GM19452 (cell line): Measurements from ENCODE around the gene SIGLEC6.
"Not testable (repeated sequence)": the region's sequence is repeated elsewhere in the genome, so short reads cannot be mapped to it uniquely, and the experiment has no call there.

Experiments used
- ATAC-seq: cut with Tn5 transposase; IDR thresholded peaks from one replicate; pipeline ENCODE4 v1.9.1; 2021; ENCODE audit not compliant: unreplicated experiment

SIGLEC6 gene

DNA sequence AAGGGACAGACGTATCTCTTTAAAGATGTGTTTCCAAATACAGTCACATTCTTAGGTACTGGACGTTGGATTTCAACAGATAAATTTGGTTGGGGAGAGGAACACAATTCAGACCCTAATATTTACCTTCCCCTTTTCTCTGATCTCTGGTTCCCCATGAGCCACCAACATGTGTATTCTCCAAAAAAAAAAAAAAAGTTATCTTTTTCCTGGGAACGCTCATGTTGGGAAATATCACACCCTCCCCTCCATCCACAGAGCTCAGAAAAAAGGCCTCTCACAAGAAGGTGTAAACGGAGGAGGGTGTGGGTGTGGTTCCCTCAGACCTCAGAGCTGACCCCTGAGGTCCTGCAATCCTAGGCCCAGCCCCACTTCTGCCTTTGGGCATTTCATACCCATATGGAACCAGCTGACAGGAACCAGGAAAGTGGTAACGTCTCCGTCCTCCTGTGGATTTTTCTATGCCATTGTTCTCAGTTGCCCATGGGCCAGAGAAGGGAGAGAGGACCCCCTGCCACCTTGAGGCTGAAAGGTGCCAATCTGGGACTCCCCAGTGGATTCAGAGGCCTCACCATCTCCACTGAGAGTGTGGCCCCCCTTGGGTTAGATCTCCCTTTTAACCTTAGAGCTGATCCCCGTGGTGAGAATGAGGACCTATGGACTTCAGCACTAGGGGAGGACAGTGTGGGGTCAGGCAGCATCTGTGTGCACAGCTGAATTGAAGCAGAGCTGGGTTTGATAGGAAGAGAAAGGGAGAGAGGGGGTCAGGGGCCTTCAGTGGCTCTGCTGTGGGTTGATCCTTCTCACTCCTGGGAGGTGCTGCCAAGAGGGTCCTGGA, 21.4 kb downstream of the SIGLEC6 start:
- ATAC-seq: no peak

DNA sequence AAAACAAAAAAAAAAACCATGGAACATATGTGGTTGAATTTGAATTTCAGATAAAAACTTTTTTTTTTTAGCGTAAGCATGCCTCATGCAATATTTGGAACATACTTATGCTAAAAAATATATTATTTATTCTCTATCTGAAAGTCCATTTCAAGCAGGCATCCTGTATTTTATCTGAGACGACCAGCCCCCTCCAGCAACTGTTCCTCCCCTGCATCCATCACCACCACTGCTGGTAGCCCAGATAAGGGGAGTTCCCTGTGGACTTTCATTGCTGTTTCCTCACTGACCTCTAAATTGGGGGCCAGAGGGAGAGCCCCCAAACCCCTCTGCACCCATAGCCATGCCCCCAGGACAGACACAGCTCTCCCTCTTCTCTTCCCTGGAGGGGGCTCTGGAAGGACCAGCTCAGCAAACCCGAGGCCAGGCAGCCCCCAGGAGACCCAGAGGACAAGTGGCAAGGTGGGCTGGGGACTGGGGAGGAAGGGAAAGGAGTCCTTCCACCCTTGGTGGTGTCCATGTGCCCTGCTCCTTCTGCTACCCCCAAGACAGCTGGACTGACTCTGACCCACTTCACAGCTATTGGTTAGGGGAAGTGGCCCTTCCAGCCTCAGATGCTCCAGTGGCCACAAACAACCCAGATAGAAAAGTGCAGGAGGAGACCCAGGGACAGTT, 23.3 kb downstream of the SIGLEC6 start:
- ATAC-seq: no peak

DNA sequence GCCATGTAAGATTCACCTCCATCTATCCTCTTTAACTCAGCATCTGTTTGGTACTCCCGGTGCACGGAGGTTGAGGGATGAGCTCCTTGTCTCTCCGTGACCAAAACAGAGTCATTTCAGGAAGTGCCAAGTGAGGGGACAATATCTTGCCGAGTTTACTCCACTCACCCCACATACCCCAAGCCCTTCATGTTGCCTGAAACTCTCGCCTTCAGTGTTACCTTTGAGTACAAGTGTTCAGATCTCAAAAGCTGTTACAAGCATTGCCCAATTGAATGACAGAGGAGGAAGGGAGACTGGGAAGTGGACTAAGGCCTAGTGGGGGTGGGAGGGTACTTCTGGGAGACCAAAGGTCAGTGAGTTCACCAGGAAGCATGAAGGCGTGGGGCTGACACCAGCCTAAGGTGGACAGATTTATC, 23.8 kb downstream of the SIGLEC6 start:
- no peak for ATAC-seq

DNA sequence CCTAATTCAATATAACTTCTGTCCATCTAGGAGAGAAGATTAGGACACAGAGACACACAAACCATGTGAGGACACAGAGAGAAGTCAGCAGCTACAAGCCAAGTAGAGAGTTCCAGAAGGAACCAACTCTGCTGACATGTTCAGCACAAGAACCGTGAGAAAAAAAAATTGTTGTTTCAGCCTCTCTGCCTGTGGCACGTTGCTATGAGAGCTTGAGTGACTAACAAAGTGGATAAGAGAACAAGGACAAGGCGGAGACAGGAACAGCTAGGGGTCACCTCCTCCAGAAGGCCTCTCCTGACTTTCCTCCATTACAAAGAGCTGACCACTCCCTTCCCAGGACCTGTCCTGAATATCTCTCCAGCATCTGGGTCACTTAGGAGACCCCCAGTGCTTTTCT, 24.3 kb downstream of the SIGLEC6 start:
- ATAC-seq: no peak

DNA sequence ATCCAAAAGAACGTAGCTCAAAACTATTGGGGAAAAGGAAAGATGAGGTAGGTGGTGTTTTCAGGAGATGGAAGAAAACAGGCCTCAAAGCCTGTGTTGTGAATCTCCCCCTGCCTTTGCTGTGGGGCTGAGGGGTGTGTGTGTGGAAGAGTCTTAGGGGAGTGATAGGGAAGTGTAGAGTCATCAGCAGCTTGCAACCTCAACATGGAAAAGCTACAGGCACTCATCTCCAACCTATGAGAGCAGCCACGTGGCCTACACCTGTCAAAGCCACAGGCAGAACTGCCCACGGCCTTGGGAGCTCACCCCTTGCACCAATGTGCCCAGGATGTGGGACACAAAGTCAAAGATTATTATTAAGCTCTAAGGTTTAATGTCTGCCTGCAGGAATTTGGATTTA, 25.6 kb downstream of the SIGLEC6 start:
- no peak for ATAC-seq

DNA sequence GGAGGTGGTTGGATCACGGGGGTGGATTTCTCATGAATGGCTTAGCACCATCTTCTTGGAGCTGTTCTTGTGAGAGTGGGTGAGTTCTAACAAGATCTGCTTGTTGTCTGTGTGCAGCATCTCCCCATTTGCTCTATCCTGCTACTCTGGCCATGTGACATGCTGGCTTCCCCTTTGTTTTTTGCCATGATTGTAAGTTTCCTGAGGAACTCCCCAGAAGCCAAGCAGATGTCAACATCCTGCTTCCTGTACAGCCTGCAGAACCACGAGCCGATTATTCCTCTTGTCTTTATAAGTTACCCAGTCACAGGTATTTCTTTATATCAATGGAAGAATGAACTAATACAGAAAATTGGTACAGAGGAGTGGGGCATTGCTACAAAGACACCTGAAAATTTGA, 27.6 kb downstream of the SIGLEC6 start:
- no peak for ATAC-seq

DNA sequence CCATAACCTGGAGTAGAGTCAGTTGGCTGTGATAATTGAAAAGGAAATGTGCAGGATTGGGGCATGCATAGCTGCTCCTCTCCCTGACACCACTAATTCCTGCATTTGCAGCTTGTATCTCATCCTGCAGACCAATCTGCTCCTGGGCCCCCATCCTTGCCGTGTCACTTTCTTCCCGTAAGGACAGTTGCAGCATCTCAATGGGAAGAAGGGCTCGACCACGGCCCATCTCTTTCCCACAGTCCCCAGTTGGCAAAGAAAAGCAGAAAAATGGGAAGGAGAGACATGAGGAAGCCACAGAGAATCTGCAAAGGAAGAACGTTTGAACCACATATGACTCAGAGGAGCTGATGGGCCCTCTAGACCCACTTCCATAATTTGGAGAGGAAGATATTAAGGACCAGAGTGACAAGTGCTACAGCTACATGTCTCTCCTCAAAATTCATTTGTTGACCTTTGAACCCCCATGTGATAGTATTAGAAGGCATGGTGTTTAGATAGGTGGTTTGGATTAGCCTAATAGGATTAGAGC, 28.1 kb downstream of the SIGLEC6 start:
- ATAC-seq: no peak

DNA sequence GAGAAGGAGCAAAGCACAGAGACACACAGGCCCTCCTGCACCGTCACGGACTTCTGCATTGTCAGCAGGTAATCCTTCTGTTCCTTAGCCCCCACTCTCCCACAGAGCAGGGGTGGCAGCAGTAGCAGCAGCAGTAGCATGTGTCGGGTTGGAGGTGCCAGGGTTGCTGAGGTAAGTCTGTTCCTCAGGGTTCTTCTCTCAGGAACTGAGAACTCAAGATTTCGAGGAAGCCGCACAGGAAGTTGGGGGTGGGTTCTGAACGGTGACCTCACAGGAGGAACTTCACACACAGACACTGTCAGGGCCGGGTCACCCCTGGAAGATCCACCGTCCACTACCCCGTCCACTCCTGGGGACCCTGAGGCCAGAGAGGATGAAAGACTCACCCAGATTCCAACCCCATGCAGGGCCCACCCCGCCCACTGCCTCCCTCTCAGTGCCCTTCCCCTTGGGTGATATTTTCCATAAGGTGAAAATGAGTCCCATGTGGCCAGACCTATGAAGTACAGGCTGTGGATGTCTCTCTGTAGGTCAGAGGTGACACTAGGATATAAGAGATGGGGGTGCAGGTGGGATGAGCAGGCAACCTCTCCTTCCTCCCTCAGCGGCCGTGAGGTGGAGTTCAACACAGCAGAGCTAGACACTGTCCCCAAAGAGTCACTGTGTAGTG, 29.7 kb downstream of the SIGLEC6 start, which contains the start of gene SIGLEC12:
SIGLEC12 (minus strand) TSS at position 207 of the 670 bp plus-strand sequence; CDS start at position 140, 67 bp downstream.
- ATAC-seq: no peak

DNA sequence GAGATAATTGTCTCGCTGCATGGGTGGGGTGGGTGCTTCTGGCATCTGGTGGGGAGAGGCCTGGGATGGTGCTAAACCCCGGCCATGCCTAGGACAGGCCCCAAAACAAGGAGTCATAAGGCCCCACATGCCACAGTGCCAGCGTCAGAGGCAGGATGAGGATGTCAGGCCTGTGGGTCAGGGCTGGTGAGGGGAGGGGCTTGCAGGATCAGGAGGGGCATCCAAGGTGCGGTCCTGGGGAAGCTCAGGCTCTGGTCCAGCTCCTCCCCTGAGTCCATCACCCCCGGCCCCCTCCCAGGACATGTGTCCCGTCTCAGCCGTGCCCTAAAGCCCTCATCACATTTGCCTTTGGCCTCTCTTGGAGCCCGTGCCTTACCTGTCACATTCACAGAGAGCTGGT, 30.5 kb downstream of the SIGLEC6 start:
- ATAC-seq: not testable (repeated sequence)

DNA sequence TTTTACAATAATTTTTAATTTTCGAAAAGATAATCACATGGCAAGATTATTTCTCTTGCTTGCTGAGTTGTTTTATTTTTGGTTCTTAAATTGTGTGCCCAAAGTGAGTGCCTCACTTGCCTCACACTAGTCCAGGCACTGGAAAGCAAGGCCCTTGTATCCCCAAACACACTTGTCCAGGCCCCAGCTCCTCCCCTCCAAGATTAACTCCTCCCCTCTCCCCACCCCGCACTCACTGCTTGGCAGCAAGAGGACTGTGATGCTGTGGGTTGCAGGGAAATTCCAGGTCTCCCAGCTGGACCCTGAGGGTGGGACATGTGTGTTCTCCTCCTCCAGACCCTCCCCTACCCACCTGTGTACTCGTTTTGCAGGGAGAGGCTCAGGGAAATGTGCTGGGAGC, 33.8 kb downstream of the SIGLEC6 start:
- ATAC-seq: no peak

DNA sequence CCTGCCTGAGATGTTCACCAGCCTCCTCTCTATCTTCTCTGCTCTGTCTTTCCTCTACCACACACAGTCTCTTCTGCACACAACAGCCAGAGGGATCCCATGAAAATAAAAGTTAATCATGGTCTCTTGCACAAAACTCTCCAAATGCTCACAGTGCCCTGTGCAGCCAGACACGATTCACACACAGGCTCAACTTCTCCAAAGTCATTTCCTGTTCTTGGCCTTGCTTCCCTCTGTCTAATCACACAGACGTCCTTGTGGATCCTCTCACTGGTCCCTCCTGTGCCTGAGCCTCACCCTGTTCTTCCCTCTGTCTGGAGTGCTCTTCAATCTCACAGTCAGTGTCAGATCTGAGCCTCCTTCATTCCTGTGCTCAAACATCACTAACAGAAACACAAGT, 37.7 kb downstream of the SIGLEC6 start:
- no peak for ATAC-seq

DNA sequence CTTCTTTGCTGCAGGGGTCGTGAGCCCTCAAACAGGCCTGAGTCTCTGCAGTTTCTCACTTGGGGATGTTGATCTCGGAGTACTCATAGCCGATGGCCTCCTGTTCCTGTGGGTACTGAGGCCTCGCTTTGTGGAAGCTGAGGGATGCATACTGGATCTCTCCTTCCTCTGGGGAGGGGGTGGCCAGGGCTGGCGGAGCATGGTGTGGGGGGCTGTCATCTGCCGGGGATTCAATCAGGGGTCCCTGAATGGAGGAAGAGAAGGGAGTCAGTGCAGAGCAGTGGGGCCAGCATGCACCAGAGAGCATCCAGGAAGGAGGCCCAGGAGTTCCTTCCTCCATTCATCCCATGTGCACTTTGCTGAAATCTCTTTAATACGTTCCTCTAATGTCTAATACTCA, 39.9 kb downstream of the SIGLEC6 start:
- ATAC-seq: no peak

DNA sequence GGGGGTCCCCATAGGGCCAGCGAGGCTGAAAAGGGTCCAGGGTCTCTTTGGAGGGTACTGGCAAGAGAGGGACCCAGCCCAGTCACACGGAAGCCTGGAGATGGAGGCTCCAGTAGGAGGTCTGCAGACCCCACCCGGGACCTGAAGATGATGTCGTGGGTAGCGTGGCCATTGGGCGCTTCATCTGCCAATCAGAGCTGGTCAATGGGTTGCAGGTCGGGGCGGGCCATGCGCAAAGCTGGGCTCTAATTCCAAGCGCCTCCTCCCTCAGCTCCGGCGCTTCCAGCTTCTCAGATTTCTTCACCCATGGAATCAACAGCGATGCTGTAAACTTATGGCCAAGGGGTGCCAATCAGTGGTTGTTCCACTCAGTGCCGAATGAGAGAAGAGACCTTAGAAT, 40.8 kb downstream of the SIGLEC6 start:
- ATAC-seq: no peak

DNA sequence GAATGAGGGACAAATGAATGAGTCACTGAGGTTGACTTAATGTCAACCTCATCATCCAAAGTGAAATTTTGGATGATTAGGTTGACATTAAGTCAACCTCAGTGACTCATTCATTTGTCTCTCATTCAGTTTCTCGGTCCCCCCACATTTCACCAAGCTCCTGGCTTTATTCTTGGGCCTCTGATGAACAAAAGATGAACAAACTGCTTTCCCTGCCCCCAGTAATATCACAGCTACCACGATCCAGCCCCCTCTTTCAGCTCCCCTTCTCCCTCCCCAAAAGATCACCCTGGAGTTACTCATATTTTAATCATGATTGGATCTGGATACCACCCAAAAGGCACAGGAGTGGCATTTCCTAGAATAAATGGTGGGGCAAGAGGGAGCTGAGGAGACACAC, 42.4 kb downstream of the SIGLEC6 start:
- ATAC-seq: no peak

DNA sequence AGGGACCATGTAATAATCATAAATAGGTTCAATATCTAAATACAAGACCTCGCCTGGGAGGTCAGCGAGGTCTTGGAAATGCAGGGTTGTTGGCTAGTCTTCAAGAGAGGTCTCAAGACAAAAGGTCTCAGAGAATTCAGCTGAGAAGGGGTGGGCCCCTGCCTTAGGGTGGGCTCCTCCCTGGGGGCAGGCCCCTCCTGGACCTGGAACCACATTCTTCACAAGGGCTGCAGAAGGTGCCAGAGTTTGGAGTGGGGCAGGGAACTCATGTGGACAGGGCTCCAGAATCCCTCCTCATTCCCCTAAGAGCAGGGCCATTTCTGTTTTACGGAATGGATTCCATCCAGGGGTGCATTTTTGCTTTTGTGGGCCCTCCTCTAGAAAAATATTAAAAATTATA, 43.0 kb downstream of the SIGLEC6 start:
- ATAC-seq: no peak

DNA sequence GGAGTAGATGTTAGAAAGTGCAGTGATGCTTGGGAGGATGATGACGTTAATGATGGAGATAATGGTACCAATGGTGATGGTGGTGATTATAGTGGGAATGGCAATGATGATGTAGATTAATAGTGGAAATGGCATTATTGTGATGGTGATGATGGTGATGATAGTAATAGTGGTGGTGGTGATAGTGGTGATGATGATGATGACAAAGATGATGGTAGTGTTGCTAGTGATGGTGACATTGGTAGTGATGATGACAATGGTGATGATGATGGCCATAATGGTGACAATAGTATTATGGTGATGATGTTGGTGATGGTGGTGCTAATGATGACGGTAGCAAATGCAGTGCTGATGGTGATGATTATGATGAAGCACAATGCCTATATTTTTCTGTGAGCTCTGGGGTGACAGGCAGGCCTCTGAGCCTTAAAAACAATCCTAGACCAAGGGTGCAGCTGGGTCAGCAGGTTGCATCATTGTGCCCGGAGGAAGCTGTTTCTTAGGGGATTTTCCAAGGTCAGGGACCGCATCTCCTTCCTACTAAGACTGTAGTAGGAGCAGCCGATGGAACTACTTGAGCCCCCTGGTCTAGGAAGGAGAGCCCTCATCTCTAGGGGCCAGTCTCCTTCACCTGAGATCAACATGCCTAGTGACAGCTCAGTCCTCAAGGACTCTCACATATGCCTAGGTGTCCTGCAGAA, 45.4 kb downstream of the SIGLEC6 start:
- ATAC-seq: no peak

DNA sequence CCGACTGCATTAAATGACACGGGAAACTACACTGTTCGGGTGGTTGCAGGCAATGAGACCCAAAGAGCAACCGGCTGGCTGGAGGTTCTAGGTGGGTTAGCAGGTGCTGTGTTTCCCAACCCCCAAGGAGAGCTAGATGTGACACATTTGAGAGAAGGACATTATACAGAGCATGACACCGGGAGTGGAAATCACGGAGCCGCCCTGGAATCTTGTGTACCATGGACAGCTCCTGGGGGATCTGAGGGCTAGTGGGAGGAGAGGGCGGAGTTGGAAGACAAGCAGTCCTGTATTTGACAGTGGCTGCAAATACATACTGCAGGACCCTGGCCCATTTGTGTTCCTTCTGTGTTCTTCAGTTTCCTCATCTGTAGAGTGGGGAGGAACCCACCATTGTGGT, 50.9 kb downstream of the SIGLEC6 start:
- ATAC-seq: no peak

DNA sequence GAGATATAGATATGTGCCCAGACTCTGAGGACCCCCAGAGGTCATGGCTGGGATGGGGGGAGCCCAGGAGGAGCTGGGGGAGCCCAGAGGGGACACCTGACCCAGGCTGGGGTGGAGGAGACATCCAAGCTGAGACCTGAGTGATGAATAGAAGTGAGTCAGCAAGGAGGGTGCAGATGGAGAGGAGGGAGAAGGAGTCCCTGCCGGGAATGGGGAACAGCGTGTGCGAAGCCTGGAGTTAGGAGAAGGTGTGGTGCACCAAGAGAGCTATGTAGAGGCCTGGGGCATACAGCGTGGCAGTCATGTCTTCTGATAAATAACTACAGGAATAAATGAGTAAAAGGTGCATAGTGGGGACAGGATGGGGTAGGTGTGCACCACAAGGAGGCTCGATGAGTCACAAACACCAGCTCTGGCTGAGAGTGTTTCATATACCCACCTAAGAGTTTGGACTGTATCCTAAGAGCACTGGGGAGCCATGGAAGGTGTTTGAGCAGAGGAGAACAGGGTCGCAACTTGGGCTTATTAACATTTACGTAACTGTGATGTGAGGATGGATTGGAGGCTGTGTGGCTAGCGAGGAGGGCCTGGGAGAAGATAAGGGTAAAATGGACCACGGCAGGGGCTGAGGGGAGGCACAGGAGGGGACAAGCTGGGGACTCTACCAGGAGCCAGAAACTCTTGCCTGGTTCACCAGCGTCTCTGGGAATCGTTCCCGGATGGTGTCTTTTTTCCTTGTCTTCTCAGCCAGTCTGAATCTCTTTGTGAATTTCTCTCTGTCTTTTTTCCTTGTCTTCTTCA, 51.7 kb downstream of the SIGLEC6 start:
- no peak for ATAC-seq

DNA sequence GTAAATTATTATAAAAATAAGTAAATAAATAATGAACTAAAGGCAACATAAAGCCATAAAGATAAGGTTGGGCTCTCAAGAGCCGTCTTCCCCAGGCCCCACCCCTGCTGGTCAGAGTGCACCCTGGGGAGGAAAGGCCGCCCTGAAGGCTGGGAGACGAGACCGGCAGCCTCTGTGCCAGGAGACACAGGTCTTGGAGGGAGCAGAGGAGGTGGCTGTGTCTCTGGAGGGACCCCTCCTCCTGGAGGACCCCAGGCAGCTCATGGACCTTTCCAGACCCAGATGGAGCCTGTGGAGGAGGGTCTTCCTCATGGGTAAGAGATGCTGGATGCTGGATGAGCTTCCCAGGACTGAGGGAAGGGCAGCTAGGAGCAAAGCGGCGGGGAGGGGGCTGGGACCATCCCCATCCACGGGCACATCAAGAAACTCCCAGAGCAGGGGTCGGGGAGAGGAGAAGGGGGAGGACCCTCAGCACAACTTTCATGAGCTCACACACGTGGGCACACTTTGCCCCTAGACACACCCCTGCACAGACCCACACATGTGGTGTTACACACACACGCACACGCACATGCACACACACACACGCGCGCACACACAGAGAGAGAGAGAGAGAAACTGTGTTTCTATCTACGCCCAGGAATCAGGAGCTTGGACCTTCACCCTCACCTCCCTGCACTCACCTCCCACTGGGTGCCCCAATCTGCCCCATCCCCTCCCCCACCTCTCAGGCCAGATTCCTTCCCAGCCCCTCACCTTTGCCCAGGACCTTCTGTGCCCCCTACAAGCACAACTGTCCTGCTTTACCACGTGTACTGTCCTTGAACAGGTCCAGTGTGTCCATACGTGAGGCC, 52.9 kb downstream of the SIGLEC6 start, which contains the start of gene CEACAM18:
CEACAM18 (plus strand) TSS at position 159 of the 854 bp plus-strand sequence.
- no peak for ATAC-seq
